Smooth muscle cell (in vitro differentiated cells): ENCODE data around the gene PIEZO2. TPM values are rescaled to one million over a fixed set of nuclear protein-coding genes. Genes with fewer than 3 reads are reported as not detected.
A peak's percentile ranks its signal among the peaks of the same experiment; 100 is the strongest.

ENCODE experiments used
- DNase-seq: peaks from one replicate; lab custom pipeline; 2025; ENCODE audit not compliant: unreplicated experiment; lab: John Stamatoyannopoulos, UW
- H2AFZ ChIP-seq: fragments of 200-600 bp; sonication (generic); 2 replicates; pipeline ENCODE4 v1.6.0; 2016; ENCODE audit warnings: antibody characterized with exemption, low read depth, mild to moderate bottlenecking
- H3F3A ChIP-seq: fragments of 200-600 bp; sonication (generic); 2 replicates; pipeline ENCODE4 v1.6.0; 2017; ENCODE audit warnings: antibody characterized with exemption, low read depth
- H3K27ac ChIP-seq: fragments of 200-600 bp; sonication (generic); 2 replicates; pipeline ENCODE4 v1.5.1; 2016; ENCODE audit warnings: low read depth, mild to moderate bottlenecking
- H3K27me3 ChIP-seq: fragments of 200-600 bp; sonication (generic); 2 replicates; pipeline ENCODE4 v1.6.1; 2016; ENCODE audit warnings: low read depth, mild to moderate bottlenecking
- H3K36me3 ChIP-seq: fragments of 200-600 bp; sonication (generic); 2 replicates; pipeline ENCODE4 v1.5.1; 2016; ENCODE audit warnings: low read depth
- H3K4me1 ChIP-seq: fragments of 200-600 bp; sonication (generic); 2 replicates; pipeline ENCODE4 v1.5.1; 2016; ENCODE audit warnings: low read depth
- H3K4me2 ChIP-seq: fragments of 200-600 bp; sonication (generic); 2 replicates; pipeline ENCODE4 v1.6.0; 2016; ENCODE audit warnings: mild to moderate bottlenecking
- H3K4me3 ChIP-seq: fragments of 200-600 bp; sonication (generic); 2 replicates; pipeline ENCODE4 v1.5.1; 2016; ENCODE audit warnings: mild to moderate bottlenecking
- H3K79me2 ChIP-seq: fragments of 200-600 bp; sonication (generic); 2 replicates; pipeline ENCODE4 v1.6.0; 2016; ENCODE audit warnings: low read depth, mild to moderate bottlenecking
- H3K9ac ChIP-seq: fragments of 200-600 bp; sonication (generic); 2 replicates; pipeline ENCODE4 v1.6.0; 2016; ENCODE audit warnings: low read depth
- H3K9me3 ChIP-seq: fragments of 200-600 bp; sonication (generic); replicated peaks from 2 replicates; pipeline ENCODE4 v1.5.1; 2016; ENCODE audit warnings: low read depth
- H4K20me1 ChIP-seq: fragments of 200-600 bp; sonication (generic); 2 replicates; pipeline ENCODE4 v1.6.0; 2016; ENCODE audit warnings: low read depth
- CTCF ChIP-seq: fragments of 200-600 bp; sonication (generic); IDR thresholded peaks from 2 replicates; pipeline ENCODE4 v1.5.1; 2017; ENCODE audit warnings: borderline replicate concordance, mild to moderate bottlenecking, antibody characterized with exemption; ENCODE audit not compliant: insufficient read depth, poor library complexity, severe bottlenecking
- WGBS: methylation state at CpG from one replicate; pipeline ENCODE4 v1.1.7; 2016; ENCODE audit warnings: low lambda C conversion rate; 5-methylcytosine and 5-hydroxymethylcytosine counted together
- polyA plus RNA-seq: library from polyadenylated mRNA; unstranded; fragments of >200 nt; fragmentation: Nextera tagmentation; extraction: Ambion mirVana; gene quantifications from 2 replicates; pipeline ENCODE4 v1.2.1, GENCODE V29; 2016
- total RNA-seq: library from RNA; depleted of rRNA; stranded (reverse); fragments of >200 nt; gene quantifications from 2 replicates; pipeline ENCODE4 v1.2.3, GENCODE V29; 2014

Gene PIEZO2
- total and polyA plus RNA-seq, 2 experiments from 2014 or later, result 1.3 to 4.7 TPM

- no peak overlapping the region for H3K9ac ChIP-seq
- H3K4me2 ChIP-seq, result no peak overlapping the region
- H3K4me3 ChIP-seq, result no peak overlapping the region
- H3F3A ChIP-seq, result no peaks in the 10 kb centered on the region
- H3K4me1 ChIP-seq, result no peaks in the 10 kb centered on the region
- no peak for TF ChIP-seq CTCF
- DNase-seq, result no peak
- 76% methylated on average over 3 of the region's 3 CpGs for WGBS
- no peak overlapping the region for H2AFZ ChIP-seq
- H3K36me3 ChIP-seq, result no peaks in the 10 kb centered on the region
- no peaks in the 10 kb centered on the region for H4K20me1 ChIP-seq
- no peaks in the 10 kb centered on the region for H3K79me2 ChIP-seq
- H3K9me3 ChIP-seq, result no peaks in the 10 kb centered on the region
- no peak overlapping the region for H3K27ac ChIP-seq
- no peaks in the 10 kb centered on the region for H3K27me3 ChIP-seq
Measured at GRCh38 chr18:10718809-10719208, 430.6 kb downstream of the PIEZO2 start.

DNA sequence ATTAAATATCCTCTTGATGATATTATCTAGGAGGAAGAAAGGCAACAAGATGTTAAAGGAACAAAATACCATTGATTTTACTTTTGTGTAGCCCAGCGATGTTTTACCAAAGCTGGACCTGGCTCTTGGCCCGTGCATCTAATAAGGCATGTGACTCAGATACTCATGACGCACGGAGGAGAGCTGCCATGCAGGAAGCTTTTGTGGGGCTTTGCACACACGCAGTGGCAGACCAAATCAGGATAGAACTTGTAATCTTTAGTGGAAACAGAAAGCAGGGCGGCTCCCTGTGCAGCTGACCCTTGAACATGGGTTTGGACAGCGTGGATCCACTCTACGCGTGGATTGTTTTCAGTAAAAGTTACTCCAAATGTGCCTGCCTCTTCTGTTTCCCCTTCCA is 433.6 kb downstream of the PIEZO2 start:
- no peak overlapping the region for H3K4me3 ChIP-seq
- H2AFZ ChIP-seq, result peak overlapping the region; percentile 42

DNA sequence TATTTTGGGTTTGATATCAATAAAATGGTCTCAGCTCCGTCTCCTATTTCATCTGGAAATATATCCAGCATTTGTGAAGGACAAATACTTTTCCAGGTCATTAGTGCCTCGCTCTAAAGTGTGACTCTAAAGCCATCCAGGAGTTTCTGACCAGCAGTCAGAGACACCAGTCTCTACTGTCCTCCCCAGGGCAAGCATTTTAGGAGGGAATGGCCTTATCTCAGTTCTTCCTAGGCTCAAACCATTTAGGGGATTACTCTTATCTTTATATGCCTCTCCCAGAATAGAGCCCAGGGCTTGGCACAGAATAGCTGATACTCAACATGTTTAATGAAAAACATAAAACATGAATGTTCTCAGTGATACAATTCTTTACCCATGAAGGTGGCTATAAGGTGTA is 436.0 kb downstream of the PIEZO2 start:
- Histone ChIP-seq H3K36me3 (no peaks in the 10 kb centered on the region), H3K9ac (no peak overlapping the region), H3K4me1 (no peaks in the 10 kb centered on the region), H3F3A (no peaks in the 10 kb centered on the region), H3K4me3 (no peak overlapping the region), H2AFZ (no peak overlapping the region), H3K79me2 (no peaks in the 10 kb centered on the region), H3K27me3 (peaks cover 8% of the 10 kb centered on the region), H3K4me2 (no peak overlapping the region), H3K27ac (no peak overlapping the region), H4K20me1 (no peaks in the 10 kb centered on the region), H3K9me3 (no peaks in the 10 kb centered on the region)
- 29% methylated on average over 2 of the region's 2 CpGs for WGBS
- DNase-seq, result no peak
- no peak for TF ChIP-seq CTCF

More for the DNA sequence above, 433.6 kb downstream of the PIEZO2 start:
- H3K27ac ChIP-seq, result no peak overlapping the region
- no peak for TF ChIP-seq CTCF
- no peaks in the 10 kb centered on the region for H3F3A ChIP-seq
- no peaks in the 10 kb centered on the region for H3K4me1 ChIP-seq
- no peaks in the 10 kb centered on the region for H4K20me1 ChIP-seq
- H3K79me2 ChIP-seq, result no peaks in the 10 kb centered on the region
- WGBS, result 55% methylated on average over 9 of the region's 9 CpGs
- H3K36me3 ChIP-seq, result no peaks in the 10 kb centered on the region
- no peaks in the 10 kb centered on the region for H3K9me3 ChIP-seq
- no peak overlapping the region for H3K9ac ChIP-seq
- no peak for DNase-seq
- peaks cover 8% of the 10 kb centered on the region for H3K27me3 ChIP-seq
- peak overlapping the region; percentile 55 for H3K4me2 ChIP-seq

- Histone ChIP-seq H3K4me2 (no peak overlapping the region), H2AFZ (no peak overlapping the region), H3K36me3 (no peaks in the 10 kb centered on the region), H3K9me3 (no peaks in the 10 kb centered on the region), H3K27ac (no peak overlapping the region), H3K4me1 (no peaks in the 10 kb centered on the region), H3F3A (no peaks in the 10 kb centered on the region), H3K27me3 (peaks cover 3% of the 10 kb centered on the region), H4K20me1 (no peaks in the 10 kb centered on the region), H3K79me2 (no peaks in the 10 kb centered on the region), H3K4me3 (no peak overlapping the region), H3K9ac (no peak overlapping the region)
- TF ChIP-seq CTCF, result no peak
- WGBS, result 90% methylated on average over 6 of the region's 6 CpGs
- no peak for DNase-seq
Measured at GRCh38 chr18:10707294-10707693, 442.1 kb downstream of the PIEZO2 start.
